Hindlimb muscle (tissue), 1 donor: Measurements from ENCODE around the gene USP5. TPM values are rescaled to one million over a fixed set of nuclear protein-coding genes. Genes with fewer than 3 reads are reported as not detected.
A peak's percentile ranks its signal among the peaks of the same experiment; 100 is the strongest.
"Not testable (repeated sequence)": the region's sequence is repeated elsewhere in the genome, so short reads cannot be mapped to it uniquely, and the experiment has no call there.

Experiments used
- DNase-seq: peaks from one replicate; pipeline ENCODE4 v3.0.0-alpha.2; 2013
- polyA plus RNA-seq: library from polyadenylated mRNA; unstranded; fragments of 120-200 nt; gene quantifications from one replicate; pipeline ENCODE4 v1.2.1, GENCODE V29; 2013; ENCODE audit not compliant: insufficient read length

The USP5 gene
- polyA plus RNA-seq, 1 donor = 66.9 TPM

DNA sequence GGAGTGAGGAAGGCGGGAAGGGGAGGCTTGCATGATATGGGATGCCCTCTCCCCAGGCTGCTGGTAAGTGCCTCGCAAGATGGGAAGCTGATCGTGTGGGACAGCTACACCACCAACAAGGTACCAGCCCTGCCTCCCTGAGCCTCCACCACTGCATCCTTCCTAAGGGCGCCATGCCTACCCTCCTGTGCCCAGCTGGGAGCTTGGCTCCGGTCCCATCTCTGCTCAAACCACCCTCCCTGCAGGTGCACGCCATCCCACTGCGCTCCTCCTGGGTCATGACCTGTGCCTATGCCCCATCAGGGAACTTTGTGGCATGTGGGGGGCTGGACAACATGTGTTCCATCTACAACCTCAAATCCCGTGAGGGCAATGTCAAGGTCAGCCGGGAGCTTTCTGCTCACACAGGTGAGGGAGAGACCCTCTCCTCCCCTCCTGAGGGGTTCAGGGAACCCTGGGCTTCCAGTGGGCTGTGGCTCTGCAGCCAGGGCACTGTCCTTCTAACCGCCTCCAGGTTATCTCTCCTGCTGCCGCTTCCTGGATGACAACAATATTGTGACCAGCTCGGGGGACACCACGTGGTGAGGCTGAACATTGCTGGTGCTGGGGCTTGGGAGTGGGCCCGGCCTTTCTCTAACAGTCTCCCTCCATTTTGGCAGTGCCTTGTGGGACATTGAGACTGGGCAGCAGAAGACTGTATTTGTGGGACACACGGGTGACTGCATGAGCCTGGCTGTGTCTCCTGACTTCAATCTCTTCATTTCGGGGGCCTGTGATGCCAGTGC, 8.6 kb upstream of the USP5 start:
- DNase-seq = no peak

DNA sequence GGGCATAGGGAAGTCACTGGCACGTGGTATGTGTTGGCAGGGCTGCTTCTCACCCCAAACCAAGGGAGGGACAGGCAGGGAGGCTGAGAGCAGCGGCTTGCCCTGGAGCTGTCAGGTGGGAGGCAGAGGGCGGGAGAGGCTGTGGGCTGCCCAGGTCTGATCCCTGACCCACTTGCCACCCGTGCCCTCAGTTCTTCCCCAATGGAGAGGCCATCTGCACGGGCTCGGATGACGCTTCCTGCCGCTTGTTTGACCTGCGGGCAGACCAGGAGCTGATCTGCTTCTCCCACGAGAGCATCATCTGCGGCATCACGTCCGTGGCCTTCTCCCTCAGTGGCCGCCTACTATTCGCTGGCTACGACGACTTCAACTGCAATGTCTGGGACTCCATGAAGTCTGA, 6.6 kb upstream of the USP5 start:
- no peak for DNase-seq

DNA sequence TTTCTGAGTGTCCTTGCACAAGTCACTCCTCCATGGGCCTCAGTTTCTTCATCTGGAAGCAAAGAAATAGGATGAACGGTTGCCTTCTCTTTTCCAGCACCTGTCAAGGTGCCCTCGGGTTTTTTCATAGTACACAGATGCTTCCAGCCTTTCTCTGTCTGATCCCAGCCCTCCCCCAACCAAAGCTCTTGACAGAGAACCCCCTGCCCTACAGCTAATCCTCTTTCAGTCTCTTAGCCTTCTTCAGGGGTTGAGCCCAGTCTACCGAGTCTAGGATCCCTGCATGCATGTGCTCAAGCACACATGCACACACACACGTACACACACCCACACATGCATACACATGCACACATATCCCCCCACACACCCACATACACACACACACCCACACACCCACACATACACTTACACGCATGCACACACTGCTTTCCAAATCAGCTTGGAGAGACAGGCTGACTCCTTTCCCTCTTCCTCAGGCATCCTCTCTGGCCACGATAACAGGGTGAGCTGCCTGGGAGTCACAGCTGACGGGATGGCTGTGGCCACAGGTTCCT, 5.6 kb upstream of the USP5 start:
- no peak for DNase-seq

DNA sequence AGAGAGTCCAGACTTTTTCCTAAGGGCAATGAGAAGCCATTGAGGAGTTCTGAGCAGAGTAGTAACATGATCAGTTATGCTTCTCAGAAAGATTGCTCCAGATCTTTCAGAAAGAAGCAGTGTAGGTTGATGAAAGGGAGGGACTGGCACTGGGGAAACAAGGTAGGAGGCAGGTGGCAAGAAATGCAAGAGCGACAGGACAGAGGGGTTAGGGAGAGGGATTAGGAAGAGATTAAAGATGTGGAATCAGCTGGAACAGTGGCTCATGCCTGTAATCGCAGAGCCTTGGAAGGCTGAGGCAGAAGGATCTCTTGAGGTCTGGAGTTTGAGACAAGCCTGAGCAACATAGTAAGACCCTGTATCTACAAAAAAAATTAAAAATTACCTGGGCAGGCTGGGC, 4.3 kb upstream of the USP5 start:
- no peak for DNase-seq

DNA sequence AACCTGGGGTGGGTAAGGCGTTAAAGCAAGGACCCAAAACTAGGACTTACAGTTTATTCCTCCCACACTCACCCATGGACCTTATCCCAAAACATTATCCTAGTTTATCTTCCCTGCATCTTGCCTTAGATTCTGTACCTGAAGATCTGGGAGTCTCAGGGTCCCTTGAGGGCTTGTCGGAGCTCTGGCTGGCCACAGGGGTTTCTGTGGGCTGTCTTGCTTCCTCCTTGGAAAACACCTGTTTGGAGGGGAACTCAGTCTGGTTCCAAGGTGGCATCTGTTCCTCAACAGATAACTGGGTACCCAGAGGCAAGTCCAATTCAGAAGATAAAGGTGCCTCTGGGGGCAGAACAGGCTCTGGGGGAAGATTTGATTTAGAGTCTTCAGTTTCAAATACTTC, 2.5 kb upstream of the USP5 start:
- DNase-seq = no peak

DNA sequence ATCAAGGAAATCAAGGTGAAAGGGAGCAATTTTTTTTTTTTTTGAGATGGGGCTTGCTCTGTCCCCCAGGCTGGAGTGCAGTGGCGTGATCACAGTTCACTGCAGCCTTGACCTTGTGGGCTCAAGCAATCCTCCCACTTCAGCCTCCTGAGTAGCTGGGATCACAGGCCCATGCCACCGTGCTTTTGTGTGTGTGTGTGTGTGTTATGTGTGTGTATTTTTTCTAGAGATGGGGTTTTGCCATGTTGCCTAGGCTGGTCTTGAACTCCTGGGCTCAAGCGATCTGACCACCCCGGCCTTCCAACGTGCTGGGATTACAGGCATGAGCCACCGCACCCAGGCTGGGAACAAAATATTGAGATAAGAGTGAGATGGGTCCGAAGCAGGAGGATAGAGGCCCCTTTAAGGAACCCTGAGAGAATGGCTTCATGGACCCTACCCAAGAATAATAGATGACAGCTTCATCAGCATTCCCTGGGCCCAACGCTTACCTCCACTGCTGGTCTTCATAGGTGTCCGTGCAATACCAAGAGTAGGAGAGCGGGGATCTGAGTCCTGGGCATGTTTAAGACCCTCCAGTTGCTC, 1.9 kb upstream of the USP5 start:
- DNase-seq = no peak

DNA sequence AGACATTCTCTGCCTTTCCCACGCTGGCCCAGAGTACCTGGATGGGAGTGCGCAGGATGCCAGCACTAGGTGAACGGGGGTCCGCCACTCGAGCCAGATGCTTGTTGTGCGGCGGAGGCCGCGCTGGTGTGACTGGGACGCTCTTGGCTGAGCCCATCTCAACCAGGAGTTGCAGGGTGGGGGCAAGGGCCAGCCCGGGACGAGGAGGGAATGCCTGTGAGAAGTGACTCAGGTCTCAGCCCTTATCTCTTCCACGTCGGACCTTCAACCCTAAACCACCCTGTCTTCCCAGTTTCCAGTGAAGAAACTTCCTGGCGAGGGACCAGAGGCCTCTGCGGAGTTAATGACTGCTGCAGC, 1.2 kb upstream of the USP5 start:
- DNase-seq = no peak

DNA sequence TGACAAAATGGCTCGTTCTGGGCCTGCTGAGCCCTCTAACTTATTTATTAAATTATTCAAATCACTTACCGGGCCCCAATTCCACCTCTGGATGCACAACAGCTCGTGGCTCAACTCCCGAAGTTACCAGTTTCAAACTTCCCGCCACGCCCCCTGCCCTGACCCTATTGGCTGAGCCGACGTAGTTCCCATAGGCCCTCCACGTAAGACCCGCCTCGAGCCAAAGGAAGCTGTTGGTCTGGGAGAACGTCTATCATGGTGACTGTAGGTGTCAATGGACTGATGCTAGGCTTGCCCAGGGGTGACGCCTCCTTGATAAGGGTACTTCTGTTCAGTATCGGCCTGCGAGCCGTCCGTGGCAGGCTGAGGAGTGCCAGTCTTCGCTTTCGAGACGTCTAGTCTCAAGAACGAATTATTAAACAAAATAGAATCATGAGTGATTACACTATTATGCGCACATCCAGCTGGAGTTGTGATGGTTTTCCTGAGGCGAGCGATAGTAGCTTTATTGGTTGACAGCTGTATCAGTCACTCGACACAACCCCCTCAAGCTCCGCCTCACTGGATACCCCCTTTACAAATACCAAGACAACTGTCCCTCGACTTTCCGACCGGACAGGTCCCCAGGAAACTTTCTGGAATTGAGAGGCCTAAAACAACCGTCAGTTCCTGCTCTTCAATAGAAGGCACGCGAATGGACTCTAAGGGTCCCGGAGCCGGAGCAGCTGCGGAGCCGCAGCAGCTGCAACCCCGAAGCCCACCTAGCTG, 613 bp upstream of the USP5 start, which contains the start of gene CDCA3:
TSS of gene CDCA3 (minus strand) at position 134 of the 768 bp plus-strand sequence. CDS start 334 bp downstream, outside the sequence.
- DNase-seq = peak; percentile 93

DNA sequence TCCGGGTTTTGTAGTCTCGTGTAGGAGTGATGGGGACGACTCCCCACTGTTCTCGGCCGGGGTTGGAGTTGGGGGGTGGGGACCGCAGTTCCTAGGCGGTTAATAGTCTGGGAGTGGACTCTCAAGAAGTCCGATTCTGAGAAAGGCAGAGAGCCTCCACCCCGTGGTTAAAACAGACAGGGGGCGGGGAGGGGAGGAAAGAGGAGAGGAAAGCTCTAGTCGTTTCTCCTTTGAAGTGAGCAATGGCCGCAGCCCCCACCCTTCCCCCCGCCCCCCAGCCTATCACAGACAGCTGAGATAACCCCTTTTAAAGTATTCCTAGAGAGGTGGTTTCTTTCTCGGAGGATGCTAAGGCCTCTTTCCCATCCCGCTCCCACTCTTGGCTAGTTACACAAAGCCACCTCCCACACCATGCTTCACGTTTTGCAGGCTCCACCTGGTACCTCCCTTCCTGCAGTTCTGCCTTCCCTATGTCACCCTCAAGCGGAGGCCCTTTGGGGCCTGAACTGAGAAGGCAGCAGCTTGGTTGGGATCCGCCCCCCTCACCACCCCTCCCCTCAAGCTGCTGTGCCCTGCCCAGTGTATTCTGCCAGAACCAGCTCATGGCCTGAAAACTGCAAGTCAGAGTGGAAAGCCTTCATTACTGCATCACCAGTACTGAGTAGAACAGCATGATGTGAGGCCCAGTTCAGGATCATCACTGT, 853 bp downstream of the USP5 start:
- DNase-seq = no peak

DNA sequence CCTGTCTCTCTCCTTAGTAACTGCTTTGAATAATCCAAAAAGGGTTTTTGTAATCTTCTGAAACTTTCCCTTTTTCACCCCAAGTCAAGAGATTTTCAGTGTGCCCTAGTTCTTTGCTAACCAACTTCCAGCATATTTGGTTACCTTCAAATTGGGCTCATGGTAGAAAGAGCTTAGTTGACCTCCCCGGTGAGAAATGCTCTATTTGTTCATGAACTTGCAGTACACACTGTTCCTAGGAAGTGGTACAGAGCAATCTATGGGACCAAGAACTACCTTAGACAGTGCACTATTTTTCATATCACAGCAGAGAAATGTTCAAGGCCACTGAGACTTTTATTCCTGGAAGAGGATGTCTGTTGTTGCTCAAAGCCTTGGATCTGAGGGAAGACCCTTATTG, 1.7 kb downstream of the USP5 start:
- DNase-seq = no peak

DNA sequence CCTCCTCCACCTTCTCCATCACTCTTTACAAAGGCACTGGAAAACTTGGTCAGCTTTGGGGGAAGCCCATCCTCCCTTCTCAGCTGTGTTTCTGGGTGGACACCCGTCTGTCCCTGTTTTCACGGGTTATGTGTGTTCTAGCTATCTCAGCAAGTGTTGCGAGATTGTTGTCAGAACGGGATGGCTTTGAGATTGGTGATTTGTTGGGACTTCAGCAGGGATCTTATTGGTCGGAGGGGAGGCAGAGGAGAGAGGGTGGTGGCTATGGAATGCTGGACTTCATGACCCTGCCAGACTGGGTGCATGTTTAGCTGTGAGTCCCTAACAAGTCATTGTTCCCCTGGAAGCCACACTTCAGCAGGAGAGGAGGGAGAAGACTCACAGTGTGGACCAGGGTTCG, 2.1 kb downstream of the USP5 start:
- DNase-seq = no peak

DNA sequence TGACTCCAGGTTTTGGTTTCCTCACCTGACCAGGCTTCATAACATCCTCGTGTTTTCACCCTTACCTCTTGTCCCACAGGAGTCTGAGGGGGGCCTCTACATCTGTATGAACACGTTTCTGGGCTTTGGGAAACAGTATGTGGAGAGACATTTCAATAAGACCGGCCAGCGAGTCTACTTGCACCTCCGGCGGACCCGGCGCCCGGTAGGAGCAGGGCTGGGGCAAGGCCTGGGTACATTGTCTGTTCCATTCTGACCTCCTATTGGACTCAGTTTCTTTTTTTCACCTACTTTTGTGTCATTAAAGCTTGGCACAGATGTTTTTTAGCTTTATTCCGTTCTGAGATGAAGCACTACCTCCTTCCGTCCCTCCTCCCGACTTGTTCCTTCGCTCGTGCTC, 3.4 kb downstream of the USP5 start:
- DNase-seq = no peak

DNA sequence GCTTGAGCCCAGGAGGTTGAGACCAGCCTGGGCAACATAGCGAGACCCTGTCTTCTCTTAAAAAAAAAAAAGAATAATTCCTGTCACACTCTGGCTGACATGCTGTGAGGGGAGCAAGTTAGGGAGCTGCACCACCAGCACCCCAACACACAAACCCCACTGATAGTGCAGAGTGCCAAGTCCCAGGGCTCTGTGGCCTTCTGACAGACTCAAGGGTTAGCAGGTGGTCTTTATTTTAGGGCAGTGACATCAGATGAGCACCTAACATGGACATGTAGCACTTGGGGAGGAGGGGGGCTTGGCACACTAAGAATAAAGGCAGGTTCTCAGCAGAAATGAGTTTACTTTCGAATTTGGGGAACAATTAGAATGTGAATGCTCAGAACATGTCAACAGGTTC, 6.8 kb downstream of the USP5 start:
- no peak for DNase-seq

DNA sequence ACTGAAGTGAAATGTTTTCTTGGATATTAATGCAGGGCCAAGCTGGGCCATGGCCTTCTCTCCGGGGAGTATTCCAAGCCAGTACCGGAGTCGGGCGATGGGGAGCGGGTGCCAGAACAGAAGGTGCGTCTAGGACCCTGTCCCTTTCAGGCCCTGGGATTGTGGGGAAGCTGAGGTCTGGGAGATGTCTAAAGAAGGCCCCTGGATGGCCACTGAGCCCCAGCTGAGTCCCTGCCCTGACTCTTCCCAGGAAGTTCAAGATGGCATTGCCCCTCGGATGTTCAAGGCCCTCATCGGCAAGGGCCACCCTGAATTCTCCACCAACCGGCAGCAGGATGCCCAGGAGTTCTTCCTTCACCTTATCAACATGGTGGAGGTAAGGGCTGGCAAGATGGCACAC, 8.2 kb downstream of the USP5 start:
- DNase-seq = no peak

DNA sequence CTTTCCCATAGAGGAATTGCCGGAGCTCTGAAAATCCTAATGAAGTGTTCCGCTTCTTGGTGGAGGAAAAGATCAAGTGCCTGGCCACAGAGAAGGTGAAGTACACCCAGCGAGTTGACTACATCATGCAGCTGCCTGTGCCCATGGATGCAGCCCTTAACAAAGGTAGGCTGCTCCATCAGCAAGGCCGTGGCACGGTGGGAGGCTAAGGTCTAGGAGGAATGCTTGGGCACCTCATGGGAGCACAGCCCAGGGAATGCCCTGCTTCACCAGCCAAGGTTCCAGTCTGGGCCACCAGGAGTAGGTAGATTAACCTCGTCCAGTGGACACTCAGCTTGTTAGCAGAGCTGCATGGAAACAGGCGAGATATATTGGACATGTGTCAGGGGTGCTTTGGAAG, 9.0 kb downstream of the USP5 start:
- DNase-seq = no peak

DNA sequence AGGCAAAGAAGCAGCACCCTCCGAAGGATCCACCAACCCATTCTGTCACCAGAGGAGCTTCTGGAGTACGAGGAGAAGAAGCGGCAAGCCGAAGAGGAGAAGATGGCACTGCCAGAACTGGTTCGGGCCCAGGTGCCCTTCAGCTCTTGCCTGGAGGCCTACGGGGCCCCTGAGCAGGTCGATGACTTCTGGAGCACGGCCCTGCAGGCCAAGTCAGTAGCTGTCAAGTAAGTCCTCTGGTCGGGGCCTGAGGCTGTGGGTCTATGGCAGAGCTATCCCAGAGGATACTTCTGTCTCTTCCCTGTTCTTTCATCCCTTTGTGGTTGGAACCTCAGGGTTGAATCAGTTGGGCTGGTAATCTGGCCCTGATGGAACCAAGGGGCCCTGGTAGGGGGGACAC, 9.4 kb downstream of the USP5 start:
- no peak for DNase-seq

DNA sequence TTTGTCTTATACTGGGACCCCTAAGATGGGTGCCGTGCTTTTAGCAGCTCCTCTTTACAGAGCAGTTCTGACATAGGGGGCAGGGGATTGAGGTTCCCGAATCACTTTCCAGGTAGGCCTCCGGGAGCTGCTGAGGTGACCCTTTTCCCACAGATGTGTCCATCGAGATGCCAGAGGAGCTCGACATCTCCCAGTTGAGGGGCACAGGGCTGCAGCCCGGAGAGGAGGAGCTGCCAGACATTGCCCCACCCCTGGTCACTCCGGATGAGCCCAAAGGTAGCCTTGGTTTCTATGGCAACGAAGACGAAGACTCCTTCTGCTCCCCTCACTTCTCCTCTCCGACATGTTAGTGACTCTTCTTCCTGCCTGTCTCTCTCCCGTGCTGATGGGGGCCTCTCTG, 11.1 kb downstream of the USP5 start:
- no peak for DNase-seq

DNA sequence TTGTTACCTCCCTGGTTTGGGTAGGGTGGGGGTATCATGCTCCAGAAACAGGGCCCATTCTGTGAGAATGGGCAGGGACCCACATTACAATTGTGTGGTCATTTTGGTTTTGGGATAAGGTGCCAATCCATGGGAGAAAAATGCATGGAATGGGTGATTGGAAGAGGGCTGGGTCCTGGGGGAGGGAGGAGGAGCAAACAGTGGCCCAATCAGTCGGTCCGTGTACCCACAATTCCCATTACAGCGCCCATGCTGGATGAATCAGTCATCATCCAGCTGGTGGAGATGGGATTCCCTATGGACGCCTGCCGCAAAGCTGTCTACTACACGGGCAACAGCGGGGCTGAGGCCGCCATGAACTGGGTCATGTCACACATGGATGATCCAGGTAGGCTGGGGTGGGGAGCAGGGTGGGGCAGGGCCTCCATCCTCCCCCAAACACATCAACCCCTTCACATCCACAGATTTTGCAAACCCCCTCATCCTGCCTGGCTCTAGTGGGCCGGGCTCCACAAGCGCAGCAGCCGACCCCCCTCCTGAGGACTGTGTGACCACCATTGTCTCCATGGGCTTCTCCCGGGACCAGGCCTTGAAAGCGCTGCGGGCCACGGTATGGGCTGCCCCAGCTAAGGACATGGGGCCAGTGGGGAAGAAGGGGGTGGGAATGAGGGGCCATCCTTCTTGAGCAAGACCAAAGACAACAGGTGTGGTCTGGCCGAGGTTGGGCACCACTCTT, 11.8 kb downstream of the USP5 start:
- no peak for DNase-seq

DNA sequence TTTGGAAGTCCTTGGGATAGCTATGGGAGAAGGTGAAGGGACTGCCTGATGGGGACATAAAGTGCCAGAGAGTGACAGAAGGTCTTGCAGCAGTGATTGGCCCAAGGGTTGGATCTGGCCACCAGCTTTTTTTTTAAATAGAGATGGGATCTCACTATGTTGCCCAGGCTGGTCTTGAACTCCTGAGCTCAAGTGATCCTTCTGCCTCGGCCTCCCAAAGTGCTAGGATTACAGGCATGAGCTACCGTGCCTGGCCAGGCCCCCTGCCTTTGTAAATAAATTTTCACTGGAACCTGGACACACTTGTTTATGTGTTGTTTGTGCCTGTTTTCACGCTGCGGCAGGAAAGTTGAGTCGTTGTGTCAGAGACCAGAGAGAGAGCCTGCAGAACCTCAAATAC, 13.4 kb downstream of the USP5 start:
- DNase-seq = not testable (repeated sequence)

DNA sequence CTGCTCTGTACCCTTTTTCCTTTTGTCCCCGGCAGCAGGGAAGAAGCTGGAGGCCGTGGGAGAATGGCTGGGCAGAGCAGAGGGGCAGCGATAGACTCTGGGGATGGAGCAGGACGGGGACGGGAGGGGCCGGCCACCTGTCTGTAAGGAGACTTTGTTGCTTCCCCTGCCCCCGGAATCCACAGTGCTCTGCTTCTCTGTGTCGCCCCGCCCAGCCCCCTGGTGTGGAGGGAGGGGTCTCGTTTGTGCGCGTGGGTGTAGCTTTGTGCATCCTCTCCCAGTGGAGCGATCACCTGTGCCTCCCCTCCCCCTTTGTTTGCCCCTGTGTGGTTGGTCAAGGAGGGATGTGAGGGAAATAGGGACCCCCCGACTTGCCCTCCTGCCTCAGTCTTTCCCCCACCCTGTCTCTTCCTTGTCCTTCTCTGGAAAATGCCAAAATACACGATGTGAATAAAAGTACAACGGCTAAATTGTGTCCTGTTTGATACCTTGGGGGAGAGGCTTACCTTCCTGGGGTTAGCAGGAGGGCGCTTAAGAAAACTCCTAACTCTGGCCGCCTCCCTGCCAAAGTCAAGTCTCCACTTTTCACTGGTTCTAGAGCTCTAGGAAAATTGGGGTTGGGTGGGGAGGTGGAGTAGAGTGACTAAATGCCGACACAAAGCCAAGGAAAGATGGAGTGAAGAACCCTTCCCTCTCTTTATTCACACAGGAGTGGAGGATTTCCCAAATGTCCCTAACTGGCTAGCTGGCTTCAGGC, 14.4 kb downstream of the USP5 start:
- DNase-seq = no peak

DNA sequence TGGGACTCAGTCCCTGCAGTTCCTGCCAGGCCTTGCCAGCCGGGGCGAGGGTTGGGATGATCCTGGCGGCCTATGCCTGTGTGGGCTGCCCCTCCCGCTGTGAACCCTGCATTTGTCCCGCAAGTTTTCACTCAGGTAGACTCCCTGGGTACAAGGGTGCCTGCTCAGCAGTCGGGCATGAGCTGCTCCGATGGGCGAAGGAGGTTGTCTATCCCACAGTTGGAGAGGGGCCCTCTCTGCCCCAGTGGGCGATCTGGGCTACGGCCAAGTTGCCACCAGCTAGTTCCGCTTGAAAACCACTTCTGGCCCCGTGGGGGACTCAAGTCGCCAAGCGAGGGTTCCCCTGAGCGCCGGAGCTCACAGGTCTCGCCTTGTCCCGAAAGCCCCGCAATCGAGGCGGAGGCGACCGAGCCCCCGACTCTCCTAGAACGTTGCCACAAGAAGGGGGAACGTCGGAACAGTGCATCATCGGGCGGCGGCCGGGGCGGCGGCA, 15.0 kb downstream of the USP5 start:
- DNase-seq = no peak
